Activated CD4-positive, alpha-beta T cell treated with anti-CD3 and anti-CD28 coated beads, Interleukin-2, amount 50 U/mL, for 24 hours (primary cell): ENCODE measurements around the gene FKBP1A.

Experiments
- DNase-seq, 2 donors: peaks; one replicate each; pipeline ENCODE4 v3.0.0-alpha.2; 2020; ENCODE audit warnings: low read depth in 1 of 2, low spot score in 1 of 2

The FKBP1A gene

GRCh38 chr20:1334761-1335160 is 58.1 kb downstream of the FKBP1A start:
- no peak for DNase-seq

GRCh38 chr20:1334370-1334731 is 58.5 kb downstream of the FKBP1A start:
- DNase-seq = no peak

- DNase-seq = no peak
These were observed 59.1 kb downstream of the FKBP1A start for GRCh38 chr20:1333462-1334369.

- no peak for DNase-seq
These were observed 60.0 kb downstream of the FKBP1A start for GRCh38 chr20:1332749-1333300.

GRCh38 chr20:1331801-1332453 is 60.9 kb downstream of the FKBP1A start:
- no peak for DNase-seq

GRCh38 chr20:1331101-1331500 is 61.8 kb downstream of the FKBP1A start:
- DNase-seq = no peak

GRCh38 chr20:1330075-1330830 is 62.6 kb downstream of the FKBP1A start:
- DNase-seq = no peak

- DNase-seq = no peak
These were observed 64.0 kb downstream of the FKBP1A start, which contains the start of gene SDCBP2 for GRCh38 chr20:1328680-1329330. Gene SDCBP2, minus strand, starts transcription at chr20:1329139. Its CDS starts 8,723 bp downstream, at chr20:1320416.

- no peak for DNase-seq
These were observed 64.8 kb downstream of the FKBP1A start for GRCh38 chr20:1327827-1328679.

- DNase-seq = no peak
These were observed 65.6 kb downstream of the FKBP1A start for GRCh38 chr20:1327241-1327653.

- no peak for DNase-seq
These were observed 66.6 kb downstream of the FKBP1A start for GRCh38 chr20:1326031-1326930.

GRCh38 chr20:1325173-1326030 is 67.5 kb downstream of the FKBP1A start:
- DNase-seq = peak; percentile 98 to 99

- DNase-seq = no peak
These were observed 68.2 kb downstream of the FKBP1A start for GRCh38 chr20:1324598-1325172.

GRCh38 chr20:1323830-1324597 is 68.8 kb downstream of the FKBP1A start:
- no peak for DNase-seq

GRCh38 chr20:1323256-1323655 is 69.6 kb downstream of the FKBP1A start:
- no peak for DNase-seq

- no peak for DNase-seq
These were observed 70.2 kb downstream of the FKBP1A start for GRCh38 chr20:1322511-1323245.
